GM19397 (cell line): ENCODE data around the gene ERC1.

ENCODE experiments used
- ATAC-seq: cut with Tn5 transposase; IDR thresholded peaks from one replicate; pipeline ENCODE4 v1.9.1; 2021; ENCODE audit warnings: mild to moderate bottlenecking, moderate library complexity; ENCODE audit not compliant: unreplicated experiment

The ERC1 gene

GRCh38 chr12:1280059-1280458, 289.0 kb downstream of the ERC1 start:
- no peak for ATAC-seq

- ATAC-seq: no peak
These were observed 290.8 kb downstream of the ERC1 start for GRCh38 chr12:1281683-1282366.

- no peak for ATAC-seq
These were observed 291.8 kb downstream of the ERC1 start for GRCh38 chr12:1282670-1283315.

- ATAC-seq: no peak
These were observed 292.3 kb downstream of the ERC1 start for GRCh38 chr12:1283316-1283715.

GRCh38 chr12:1284611-1285010, 293.6 kb downstream of the ERC1 start:
- ATAC-seq: no peak

- no peak for ATAC-seq
These were observed 296.5 kb downstream of the ERC1 start for GRCh38 chr12:1287446-1287975.

GRCh38 chr12:1288333-1288732, 297.3 kb downstream of the ERC1 start:
- no peak for ATAC-seq

- no peak for ATAC-seq
These were observed 298.5 kb downstream of the ERC1 start for GRCh38 chr12:1289371-1290155.

- no peak for ATAC-seq
These were observed 299.7 kb downstream of the ERC1 start for GRCh38 chr12:1290716-1291115.

- ATAC-seq: no peak
These were observed 300.7 kb downstream of the ERC1 start for GRCh38 chr12:1291601-1292332.

GRCh38 chr12:1293901-1294300, 302.9 kb downstream of the ERC1 start:
- ATAC-seq: no peak

GRCh38 chr12:1297206-1297605, 306.2 kb downstream of the ERC1 start:
- no peak for ATAC-seq

- ATAC-seq: no peak
These were observed 306.7 kb downstream of the ERC1 start for GRCh38 chr12:1297639-1298175.

GRCh38 chr12:1300460-1300859, 309.4 kb downstream of the ERC1 start:
- no peak for ATAC-seq

- ATAC-seq: no peak
These were observed 311.3 kb downstream of the ERC1 start for GRCh38 chr12:1302201-1302870.

- ATAC-seq: no peak
These were observed 314.0 kb downstream of the ERC1 start for GRCh38 chr12:1305063-1305434.

GRCh38 chr12:1305791-1306500, 314.9 kb downstream of the ERC1 start:
- ATAC-seq: no peak

GRCh38 chr12:1306817-1307216, 315.8 kb downstream of the ERC1 start:
- ATAC-seq: no peak

- no peak for ATAC-seq
These were observed 316.8 kb downstream of the ERC1 start for GRCh38 chr12:1307796-1308195.

GRCh38 chr12:1309613-1310012, 318.6 kb downstream of the ERC1 start:
- ATAC-seq: no peak
